Aorta (tissue), 5 donors: ENCODE measurements around the gene HUS1B. TPM values are rescaled to one million over a fixed set of nuclear protein-coding genes. Genes with fewer than 3 reads are reported as not detected.
"Not testable (repeated sequence)": the region's sequence is repeated elsewhere in the genome, so short reads cannot be mapped to it uniquely, and the experiment has no call there.

ENCODE experiments used
- ATAC-seq: fragments of 200-7000 bp; cut with Tn5 transposase; one replicate; pipeline ENCODE4 v1.9.1; 2022; ENCODE audit warnings: moderate library complexity; ENCODE audit not compliant: low FRiP score
- DNase-seq, 2 donors: peaks; one replicate each; pipeline ENCODE4 v3.0.0-alpha.2; 2020
- H3K27ac ChIP-seq, 2 donors: one replicate each; pipeline ENCODE4 v1.5.1; 2013; ENCODE audit warnings: low read length in 2 of 2, mild to moderate bottlenecking in 2 of 2, moderate library complexity in 2 of 2, control low read depth in 1 of 2, inconsistent platforms in 1 of 2, low read depth in 1 of 2
- H3K27me3 ChIP-seq, 2 donors: one replicate each; pipeline ENCODE4 v1.6.1; 2013; ENCODE audit warnings: control low read depth in 1 of 2, low read length in 1 of 2, mild to moderate bottlenecking in 1 of 2, moderate library complexity in 1 of 2; ENCODE audit not compliant: insufficient read depth in 2 of 2, control insufficient read depth in 1 of 2
- H3K36me3 ChIP-seq, 2 donors: one replicate each; pipeline ENCODE4 v1.6.1; 2013; ENCODE audit warnings: control low read depth in 1 of 2, low read length in 1 of 2, mild to moderate bottlenecking in 1 of 2; ENCODE audit not compliant: insufficient read depth in 2 of 2, control insufficient read depth in 1 of 2
- H3K4me1 ChIP-seq, 2 donors: one replicate each; pipeline ENCODE4 v1.6.1; 2013; ENCODE audit warnings: low read length in 2 of 2, control low read depth in 1 of 2, mild to moderate bottlenecking in 1 of 2, moderate library complexity in 1 of 2; ENCODE audit not compliant: insufficient read depth in 2 of 2, control insufficient read depth in 1 of 2
- H3K4me3 ChIP-seq, 2 donors: one replicate each; pipeline ENCODE4 v1.5.1; 2013; ENCODE audit warnings: low read length in 2 of 2, control low read depth in 1 of 2, mild to moderate bottlenecking in 1 of 2
- H3K9me3 ChIP-seq: one replicate; pipeline ENCODE4 v1.6.1; 2013; ENCODE audit warnings: mild to moderate bottlenecking, low read length; ENCODE audit not compliant: control insufficient read depth
- WGBS, 2 donors: extraction: QIAGEN DNeasy Blood & Tissue Kit; methylation state at CpG; one replicate each; pipeline ENCODE4 v1.1.7; 2013; 5-methylcytosine and 5-hydroxymethylcytosine counted together
- intact Hi-C, 2 donors: fragments of 100-400 bp; cut with DNase I; formaldehyde crosslinking; loops; one replicate each; pipeline versions ENCODE4 v1.14.2 to v1.15.0; 2022
- polyA plus RNA-seq, 2 donors: library from polyadenylated mRNA; stranded (reverse); fragments of 200-250 nt; gene quantifications; one replicate each; pipeline ENCODE4 v1.2.3, GENCODE V29; 2013
- total RNA-seq, 2 donors: library from RNA; stranded (reverse); fragmentation: NEBNext Ultra II Directional; extraction: Animal tissue kit (Norgen Biotek cat#: 25700); gene quantifications; one replicate each; pipeline ENCODE4 v1.2.1, GENCODE V29; 2021
- donor health status: healthy with polysubstance abuse.
- donor health status: Bipolar disorder and iron deficiency.
- donor health status: DM: no; HTN: no; CAD: no.
- donor health status: DM: no; HTN: no; CAD: no.
- donor health status: DM: yes; HTN: yes; CAD: no.

HUS1B gene
- total and polyA plus RNA-seq, 4 donors, result 0.38 to 2.4 (median 1.4) TPM; not detected in 1

GRCh38 chr6:699319-699718 is 42.4 kb upstream of the HUS1B start:
- Histone ChIP-seq H3K4me3 (no peak overlapping the region), H3K27me3 (no peaks in the 10 kb centered on the region), H3K27ac (no peak overlapping the region), H3K9me3 (no peaks in the 10 kb centered on the region), H3K4me1 (no peaks in the 10 kb centered on the region), H3K36me3 (no peaks in the 10 kb centered on the region)
- 48 to 52% methylated on average over 6 of the region's 6 CpGs for WGBS, 2 donors
- ATAC-seq (no peak), DNase-seq (no peak)
- intact Hi-C loops, result loop anchor here in 1 of 2 donors (10.0 kb wide), 1 partner anchor 105 kb away; no protein-coding TSS in a partner anchor

GRCh38 chr6:694431-695126 is 37.7 kb upstream of the HUS1B start:
- H3K36me3 ChIP-seq, DNase-seq, H3K27ac ChIP-seq, H3K4me1 ChIP-seq, ATAC-seq, H3K9me3 ChIP-seq, H3K27me3 ChIP-seq, H3K4me3 ChIP-seq: not testable (repeated sequence)
- 95 to 97% methylated on average over 36 to 40 of the region's 40 CpGs for WGBS, 2 donors
- intact Hi-C loops, result loop anchor here in 1 of 2 donors (10.0 kb wide), 1 partner anchor 100 kb away; no protein-coding TSS in a partner anchor

- ATAC-seq, result no peak
- intact Hi-C loops, result loop anchor here in 1 of 2 donors (10.0 kb wide), 1 partner anchor 99 kb away; no protein-coding TSS in a partner anchor
- 92 to 94% methylated on average over 12 of the region's 12 CpGs for WGBS, 2 donors
These were observed 36.8 kb upstream of the HUS1B start for GRCh38 chr6:693723-694009.

GRCh38 chr6:692858-693722 is 36.2 kb upstream of the HUS1B start, which contains the start of gene EXOC2:
Gene EXOC2 (minus strand): TSS chr6:693139. CDS start chr6:637818, 55,321 bp downstream.
- DNase-seq (peak; percentile 92 to 96), ATAC-seq (peak; percentile 97)
- Histone ChIP-seq H3K27ac (peak within 1 kb of the TSS in 1 of 2 donors; percentile 28), H3K27me3 (no peaks in the 10 kb centered on the region), H3K4me3 (peak within 1 kb of the TSS; percentile 63 to 91), H3K4me1 (no peaks in the 10 kb centered on the region), H3K9me3 (no peaks in the 10 kb centered on the region), H3K36me3 (no peaks in the 10 kb centered on the region)
- 1 to 2% methylated on average over 48 to 63 of the region's 63 CpGs for WGBS, 2 donors
- intact Hi-C loops, result loop anchor here in 1 of 2 donors (10.0 kb wide), 1 partner anchor 98 kb away; no protein-coding TSS in a partner anchor

More at GRCh38 chr6:693723-694009, 36.8 kb upstream of the HUS1B start:
- H3K27ac ChIP-seq, result no peak overlapping the region
- H3K9me3 ChIP-seq, result no peaks in the 10 kb centered on the region
- no peaks in the 10 kb centered on the region for H3K36me3 ChIP-seq
- H3K4me1 ChIP-seq, result no peaks in the 10 kb centered on the region
- H3K4me3 ChIP-seq, result no peak overlapping the region
- H3K27me3 ChIP-seq, result no peaks in the 10 kb centered on the region
- no peak for DNase-seq

GRCh38 chr6:692356-692851 is 35.5 kb upstream of the HUS1B start:
- 0 to 1% methylated on average over 41 to 45 of the region's 45 CpGs for WGBS, 2 donors
- no peaks in the 10 kb centered on the region for H3K4me1 ChIP-seq
- peak; percentile 70 for ATAC-seq
- no peaks in the 10 kb centered on the region for H3K36me3 ChIP-seq
- H3K27me3 ChIP-seq, result no peaks in the 10 kb centered on the region
- no peak overlapping the region for H3K27ac ChIP-seq
- H3K4me3 ChIP-seq, result peak overlapping the region; percentile 63 to 91
- H3K9me3 ChIP-seq, result no peaks in the 10 kb centered on the region
- intact Hi-C loops, result loop anchor here in 1 of 2 donors (10.0 kb wide), 1 partner anchor 98 kb away; no protein-coding TSS in a partner anchor
- peak; percentile 61 to 79 for DNase-seq

- intact Hi-C loops, result no loop called here
- DNase-seq (no peak), ATAC-seq (no peak)
- no peaks in the 10 kb centered on the region for H3K27me3 ChIP-seq
- no peaks in the 10 kb centered on the region for H3K36me3 ChIP-seq
- WGBS, 2 donors, result 46 to 63% methylated on average over 2 of the region's 2 CpGs
- no peaks in the 10 kb centered on the region for H3K4me1 ChIP-seq
- H3K4me3 ChIP-seq, result no peak overlapping the region
- H3K27ac ChIP-seq, result no peak overlapping the region
- no peaks in the 10 kb centered on the region for H3K9me3 ChIP-seq
These were observed 32.3 kb upstream of the HUS1B start for GRCh38 chr6:689223-689622.

- intact Hi-C loops, result no loop called here
- H3K9me3 ChIP-seq, result no peaks in the 10 kb centered on the region
- peaks cover 0 to 1% of the 10 kb centered on the region in 2 donors for H3K4me1 ChIP-seq
- no peak overlapping the region for H3K4me3 ChIP-seq
- DNase-seq (no peak), ATAC-seq (no peak)
- no peaks in the 10 kb centered on the region for H3K27me3 ChIP-seq
- no peak overlapping the region for H3K27ac ChIP-seq
- WGBS, 2 donors, result 91 to 94% methylated on average over 3 of the region's 3 CpGs
- no peaks in the 10 kb centered on the region for H3K36me3 ChIP-seq
These were observed 29.6 kb upstream of the HUS1B start for GRCh38 chr6:686497-686896.

- WGBS, 2 donors, result 91% methylated on average over 6 of the region's 6 CpGs
- no peak overlapping the region for H3K27ac ChIP-seq
- no peak for ATAC-seq
These were observed 28.1 kb upstream of the HUS1B start for GRCh38 chr6:684831-685636.

More at GRCh38 chr6:684831-685636, 28.1 kb upstream of the HUS1B start:
- H3K4me3 ChIP-seq, result no peak overlapping the region
- H3K36me3 ChIP-seq, result no peaks in the 10 kb centered on the region
- peaks cover 0 to 1% of the 10 kb centered on the region in 2 donors for H3K4me1 ChIP-seq
- H3K9me3 ChIP-seq, result no peaks in the 10 kb centered on the region
- no peaks in the 10 kb centered on the region for H3K27me3 ChIP-seq
- intact Hi-C loops, result no loop called here
- DNase-seq, result no peak
